Thyroid gland (tissue), 4 donors: Measurements from ENCODE around the gene POLR2L. TPM values are rescaled to one million over a fixed set of nuclear protein-coding genes. Genes with fewer than 3 reads are reported as not detected.

ENCODE experiments used
- DNase-seq, 2 donors: peaks; one replicate each; pipeline ENCODE4 v3.0.0-alpha.2; 2019
- H3K27ac ChIP-seq, 3 donors: fragments of 200-600 bp; sonication (generic); 1 replicate in 2 of 3; 2 replicates in 1 of 3; pipeline ENCODE4 v1.5.1; 2016 to 2019; ENCODE audit warnings: mild to moderate bottlenecking in 1 of 3, moderate library complexity in 1 of 3
- H3K27me3 ChIP-seq: fragments of 200-600 bp; sonication (generic); one replicate; pipeline ENCODE4 v1.5.1; 2019
- H3K36me3 ChIP-seq, 2 donors: fragments of 200-600 bp; sonication (generic); one replicate each; pipeline ENCODE4 v1.5.1; 2016 to 2019
- H3K4me1 ChIP-seq, 2 donors: fragments of 200-600 bp; sonication (generic); one replicate each; pipeline ENCODE4 v1.5.1; 2017 to 2019
- H3K4me3 ChIP-seq, 3 donors: fragments of 200-600 bp; sonication (generic); replicated peaks in 1 of 3; 1 replicate in 2 of 3; 2 replicates in 1 of 3; pipeline ENCODE4 v1.5.1; 2016; ENCODE audit warnings: mild to moderate bottlenecking in 1 of 3
- H3K9me3 ChIP-seq: fragments of 200-600 bp; sonication (generic); one replicate; pipeline ENCODE4 v1.5.1; 2017
- POLR2A ChIP-seq, 2 donors: fragments of 450-650 bp; IDR thresholded peaks; one replicate each; pipeline ENCODE4 v1.6.1; 2017; ENCODE audit warnings: antibody characterized with exemption in 2 of 2, mild to moderate bottlenecking in 2 of 2, moderate library complexity in 1 of 2
- WGBS, 2 donors: methylation state at CpG; one replicate each; pipeline ENCODE4 v1.1.5; 2017; 5-methylcytosine and 5-hydroxymethylcytosine counted together
- intact Hi-C: fragments of 100-400 bp; cut with DNase I; formaldehyde crosslinking; loops from one replicate; pipeline ENCODE4 v1.15.1; 2023
- total RNA-seq, 4 donors: library from RNA; depleted of rRNA; stranded (reverse); fragments of >200 nt; gene quantifications; one replicate each; pipeline ENCODE4 v1.2.3, GENCODE V29; 2016
- TF ChIP-seq, protein P1 (sequence below), 6 experiments: fragments of 200-600 bp in 3 of 6; fragments of 450-650 bp in 3 of 6; sonication (generic) in 3 of 6; IDR thresholded peaks; one replicate each; pipeline ENCODE4 v1.5.1; 2016 to 2019; ENCODE audit warnings: antibody characterized with exemption in 6 of 6, mild to moderate bottlenecking in 2 of 6, inconsistent platforms in 1 of 6, moderate library complexity in 1 of 6

The POLR2L gene
- total RNA-seq, 4 donors from 2014 or later = 17.9 to 89.2 (median 52.4) TPM

DNA sequence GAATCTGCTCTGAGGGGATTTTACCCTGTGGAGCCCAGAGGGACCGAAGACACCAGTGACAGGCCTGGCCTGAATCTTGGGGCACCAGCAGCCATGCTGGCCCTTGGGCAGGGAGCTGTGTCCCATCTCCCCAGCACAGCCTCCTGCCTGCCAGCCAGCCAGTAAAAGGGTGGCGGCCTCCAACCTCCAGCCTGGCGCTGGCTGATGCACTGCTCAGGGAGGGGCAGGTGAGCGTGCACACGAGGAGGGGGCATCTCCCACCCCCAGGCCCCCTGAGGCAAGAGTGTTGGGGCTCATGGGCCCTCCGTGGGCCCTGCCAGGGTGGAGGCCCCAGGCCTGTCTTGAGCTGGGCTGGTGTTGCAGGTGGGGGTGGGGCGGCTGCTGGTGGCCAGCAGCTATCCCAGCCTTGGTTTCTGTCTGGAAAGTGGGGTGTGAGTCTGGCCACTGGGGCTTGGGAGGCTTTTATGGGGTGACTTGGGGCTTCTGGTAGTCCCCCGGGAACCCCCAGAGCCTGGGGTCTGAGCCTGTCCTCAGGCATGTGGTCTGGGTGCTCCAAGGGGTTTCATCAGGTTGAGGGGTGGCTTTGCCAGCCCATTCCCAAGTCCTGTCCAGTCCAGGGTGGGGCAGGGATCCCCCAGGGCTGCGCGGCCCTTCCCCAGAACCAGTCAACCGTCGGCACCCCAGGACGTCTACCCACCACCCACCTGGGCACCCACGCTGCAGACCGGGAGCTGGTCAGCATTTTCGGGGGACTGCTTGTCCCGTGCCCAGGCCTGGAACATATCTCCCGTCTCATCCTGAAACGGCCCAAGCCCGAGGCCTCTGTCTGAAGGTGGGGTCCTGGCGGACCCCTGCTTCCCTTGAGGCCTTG is 18.1 kb upstream of the POLR2L start:
- WGBS, 2 donors = 92 to 96% methylated on average over 6 to 14 of the region's 21 CpGs
- Histone ChIP-seq H3K27me3 (no peaks in the 10 kb centered on the region), H3K9me3 (no peaks in the 10 kb centered on the region), H3K27ac (no peak overlapping the region), H3K4me3 (no peak overlapping the region), H3K36me3 (peaks cover 4 to 17% of the 10 kb centered on the region in 2 donors), H3K4me1 (peaks cover 5% of the 10 kb centered on the region in 2 donors)
- no peak for DNase-seq
- TF ChIP-seq, protein P1, sequence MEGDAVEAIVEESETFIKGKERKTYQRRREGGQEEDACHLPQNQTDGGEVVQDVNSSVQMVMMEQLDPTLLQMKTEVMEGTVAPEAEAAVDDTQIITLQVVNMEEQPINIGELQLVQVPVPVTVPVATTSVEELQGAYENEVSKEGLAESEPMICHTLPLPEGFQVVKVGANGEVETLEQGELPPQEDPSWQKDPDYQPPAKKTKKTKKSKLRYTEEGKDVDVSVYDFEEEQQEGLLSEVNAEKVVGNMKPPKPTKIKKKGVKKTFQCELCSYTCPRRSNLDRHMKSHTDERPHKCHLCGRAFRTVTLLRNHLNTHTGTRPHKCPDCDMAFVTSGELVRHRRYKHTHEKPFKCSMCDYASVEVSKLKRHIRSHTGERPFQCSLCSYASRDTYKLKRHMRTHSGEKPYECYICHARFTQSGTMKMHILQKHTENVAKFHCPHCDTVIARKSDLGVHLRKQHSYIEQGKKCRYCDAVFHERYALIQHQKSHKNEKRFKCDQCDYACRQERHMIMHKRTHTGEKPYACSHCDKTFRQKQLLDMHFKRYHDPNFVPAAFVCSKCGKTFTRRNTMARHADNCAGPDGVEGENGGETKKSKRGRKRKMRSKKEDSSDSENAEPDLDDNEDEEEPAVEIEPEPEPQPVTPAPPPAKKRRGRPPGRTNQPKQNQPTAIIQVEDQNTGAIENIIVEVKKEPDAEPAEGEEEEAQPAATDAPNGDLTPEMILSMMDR (IDR thresholded peaks at IDR 0.05) = no peak
- TF ChIP-seq POLR2A (IDR thresholded peaks at IDR 0.05) = no peak
- intact Hi-C loops = no loop called here

DNA sequence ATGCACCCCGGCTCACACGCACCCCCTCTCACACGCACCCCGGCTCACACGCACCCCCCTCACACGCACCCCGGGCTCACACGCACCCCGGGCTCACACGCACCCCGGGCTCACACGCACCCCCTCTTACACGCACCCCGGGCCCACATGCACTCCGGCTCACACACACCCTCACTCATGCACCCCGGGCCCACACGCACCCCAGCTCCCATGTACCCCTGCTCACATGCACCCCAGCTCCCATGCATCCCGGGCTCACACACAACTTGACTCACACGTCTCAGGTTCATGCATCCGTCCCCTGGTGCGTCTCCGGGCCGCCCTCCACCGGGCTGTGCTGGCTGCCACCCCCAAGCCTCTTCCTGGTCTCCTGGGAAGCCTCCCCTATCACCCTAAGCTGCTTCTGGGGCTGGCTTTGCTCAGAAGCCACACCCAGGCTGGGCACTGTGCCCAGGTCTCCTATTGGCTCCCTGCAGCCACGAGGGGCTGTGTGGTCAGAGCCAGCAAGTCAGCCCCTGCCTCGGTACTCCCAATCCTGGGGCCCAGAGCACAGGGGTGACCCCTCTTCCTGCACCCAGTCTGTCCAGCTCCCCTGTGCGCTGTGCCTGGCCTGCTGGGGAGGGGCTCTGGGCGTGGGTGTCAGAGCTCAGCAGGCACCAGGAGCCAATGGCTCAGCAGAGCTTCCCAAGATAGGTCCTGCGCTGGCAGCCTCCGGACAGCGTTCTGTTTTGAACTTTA is 17.2 kb upstream of the POLR2L start:
- Histone ChIP-seq H3K9me3 (no peaks in the 10 kb centered on the region), H3K4me3 (no peak overlapping the region), H3K27me3 (no peaks in the 10 kb centered on the region), H3K27ac (no peak overlapping the region), H3K4me1 (peaks cover 5% of the 10 kb centered on the region in 2 donors), H3K36me3 (peaks cover 3 to 10% of the 10 kb centered on the region in 2 donors)
- DNase-seq = peak; percentile 77 to 81
- 46 to 59% methylated on average over 14 to 20 of the region's 31 CpGs for WGBS, 2 donors
- intact Hi-C loops = no loop called here
- TF ChIP-seq, protein P1 (IDR thresholded peaks at IDR 0.05) = no peak
- no peak for TF ChIP-seq POLR2A (IDR thresholded peaks at IDR 0.05)

DNA sequence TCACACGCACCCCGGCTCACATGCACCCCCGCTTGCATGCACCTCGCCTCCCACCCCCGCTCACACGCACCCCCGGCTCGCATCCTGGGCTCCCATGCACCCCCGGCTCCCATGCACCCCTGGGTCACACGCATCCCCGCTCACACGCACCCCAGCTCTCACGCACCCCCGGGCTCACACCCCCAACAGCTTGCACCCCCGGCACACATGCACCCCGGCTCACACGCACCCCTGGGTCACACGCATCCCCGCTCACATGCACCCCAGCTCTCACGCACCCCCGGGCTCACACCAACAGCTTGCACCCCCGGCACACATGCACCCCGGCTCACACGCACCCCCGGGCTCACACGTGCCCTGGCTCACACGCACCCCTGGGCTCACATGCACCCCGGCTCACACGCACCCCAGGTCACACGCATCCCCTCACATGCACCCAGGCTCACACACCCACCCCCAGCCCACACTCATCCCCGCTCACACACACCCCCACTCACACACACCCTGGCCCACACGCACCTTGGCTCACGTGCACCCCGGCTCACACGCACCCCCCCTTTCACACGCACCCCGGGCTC is 16.5 kb upstream of the POLR2L start:
- no peaks in the 10 kb centered on the region for H3K27me3 ChIP-seq
- WGBS, 2 donors = 91 to 92% methylated on average over 31 to 33 of the region's 37 CpGs
- DNase-seq = no peak
- H3K27ac ChIP-seq = no peak overlapping the region
- no peaks in the 10 kb centered on the region for H3K9me3 ChIP-seq
- intact Hi-C loops = no loop called here
- no peak for TF ChIP-seq POLR2A (IDR thresholded peaks at IDR 0.05)
- TF ChIP-seq, protein P1 (IDR thresholded peaks at IDR 0.05) = no peak
- no peak overlapping the region for H3K4me3 ChIP-seq
- peaks cover 5% of the 10 kb centered on the region in 2 donors for H3K4me1 ChIP-seq
- H3K36me3 ChIP-seq = peaks cover 0 to 8% of the 10 kb centered on the region in 2 donors

DNA sequence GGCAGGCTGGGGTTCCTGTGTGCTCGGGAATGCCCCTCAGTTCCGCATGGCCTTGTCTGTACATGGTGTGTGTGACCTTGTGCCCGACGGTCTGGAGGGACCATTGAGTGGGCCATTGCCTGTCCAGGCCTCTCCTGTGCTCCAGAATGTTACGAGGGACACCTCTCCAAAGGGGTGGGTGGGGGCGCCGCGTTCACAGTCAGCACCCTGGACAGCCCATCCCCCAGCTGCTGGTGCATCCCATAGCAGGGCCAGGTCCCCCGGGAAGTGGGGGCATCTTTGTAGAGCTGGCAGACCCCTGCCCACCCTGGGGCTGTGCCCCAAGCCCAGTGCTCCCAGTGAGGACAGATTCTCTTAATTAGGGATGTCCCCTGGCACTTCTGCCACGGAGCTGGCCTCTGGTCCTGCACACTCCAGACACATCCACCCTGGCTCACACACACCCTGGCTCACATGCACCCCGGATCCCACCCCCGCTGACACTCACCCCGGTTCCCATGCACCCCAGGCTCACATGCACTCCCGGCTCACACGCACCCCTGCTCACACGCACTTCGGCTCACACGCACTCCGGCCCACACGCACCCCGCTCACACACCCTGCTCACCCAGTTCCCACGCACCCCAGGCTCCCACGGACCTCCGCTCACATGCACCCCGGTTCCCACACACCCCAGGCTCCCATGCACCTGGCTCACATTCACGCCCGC is 15.9 kb upstream of the POLR2L start:
- no peak overlapping the region for H3K27ac ChIP-seq
- WGBS, 2 donors = 84 to 87% methylated on average over 18 to 20 of the region's 27 CpGs
- no peaks in the 10 kb centered on the region for H3K9me3 ChIP-seq
- peaks cover 5% of the 10 kb centered on the region in 2 donors for H3K4me1 ChIP-seq
- H3K36me3 ChIP-seq = peaks cover 0 to 4% of the 10 kb centered on the region in 2 donors
- no peak for TF ChIP-seq POLR2A (IDR thresholded peaks at IDR 0.05)
- TF ChIP-seq, protein P1 (IDR thresholded peaks at IDR 0.05) = no peak
- H3K27me3 ChIP-seq = no peaks in the 10 kb centered on the region
- DNase-seq = no peak
- intact Hi-C loops = no loop called here
- no peak overlapping the region for H3K4me3 ChIP-seq
